Measurements from ENCODE around the gene TBCB.

- TF ChIP-seq SMC3 (conservative IDR thresholded peaks at IDR 0.05; ENCODE audit: insufficient read depth, low read depth, low read length): no peak
- no peak for TF ChIP-seq ZKSCAN8 (CRISPR knock-in tag; IDR thresholded peaks at IDR 0.05)
- no peak for TF ChIP-seq POLR2AphosphoS2 (IDR thresholded peaks at IDR 0.05; ENCODE audit: low read length)
- TF ChIP-seq POLR2AphosphoS5 (IDR thresholded peaks at IDR 0.05; ENCODE audit: control insufficient read depth, insufficient read depth, low read depth, low read length): no peak
- no peak for TF ChIP-seq TCF7L2 (IDR thresholded peaks at IDR 0.05; ENCODE audit: low read depth, low read length)
- no peak for TF ChIP-seq E4F1 (CRISPR knock-in tag; IDR thresholded peaks at IDR 0.05; ENCODE audit: borderline replicate concordance)
- TF ChIP-seq MAFF (IDR thresholded peaks at IDR 0.05; ENCODE audit: low read length): no peak
- TF ChIP-seq ZNF707 (CRISPR knock-in tag; conservative IDR thresholded peaks at IDR 0.05): no peak
- TF ChIP-seq ZNF143 (CRISPR knock-in tag; IDR thresholded peaks at IDR 0.05): no peak
- no peak for TF ChIP-seq CTCF (IDR thresholded peaks at IDR 0.05 in 2 of 3, conservative IDR thresholded peaks at IDR 0.05 in 1 of 3; ENCODE audit: insufficient read depth in 2 of 3, low read depth in 1 of 3, low read length in 3 of 3)
- no peak for TF ChIP-seq TAF15 (IDR thresholded peaks at IDR 0.05; ENCODE audit: low read depth, low read length)
Observed at GRCh38 chr19:36172852-36173251, 57.6 kb downstream of the TBCB start.

All from K562 (cell line).